ENCODE measurements around the gene POC1A. TPM values are rescaled to one million over a fixed set of nuclear protein-coding genes. Genes with fewer than 3 reads are reported as not detected.

POC1A gene
- total RNA-seq, 1 donor from 2014 or later = 9.4 TPM

DNA sequence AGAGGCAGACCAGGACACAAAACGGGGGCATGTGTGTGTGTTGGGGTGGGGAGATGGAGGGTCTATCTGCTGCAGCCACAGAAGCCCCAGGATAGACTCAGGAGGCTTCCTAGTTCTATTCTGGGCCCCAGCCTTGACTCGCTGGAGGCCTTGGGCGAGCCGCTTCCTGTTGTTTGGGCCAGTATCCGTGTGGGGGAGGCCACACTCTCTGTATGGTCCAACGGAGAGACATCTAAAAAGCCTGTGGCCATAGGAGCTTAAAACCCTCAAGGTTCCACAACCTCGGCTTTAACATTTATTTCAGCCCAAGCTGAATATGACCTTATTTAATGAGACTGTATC is 32.8 kb downstream of the POC1A start:
- Mint-ChIP-seq H3K36me3 (no peaks in the 10 kb centered on the region), H3K9me3 (no peaks in the 10 kb centered on the region), H3K27me3 (ENCODE audit: low read depth) (no peaks in the 10 kb centered on the region), H3K4me3 (no peak overlapping the region), H3K4me1 (no peaks in the 10 kb centered on the region), H3K27ac (peak overlapping the region; percentile 27)
- DNase-seq (ENCODE audit: low spot score in 2 of 2, unreplicated experiment in 2 of 2) = no peak
- TF ChIP-seq, protein P1, sequence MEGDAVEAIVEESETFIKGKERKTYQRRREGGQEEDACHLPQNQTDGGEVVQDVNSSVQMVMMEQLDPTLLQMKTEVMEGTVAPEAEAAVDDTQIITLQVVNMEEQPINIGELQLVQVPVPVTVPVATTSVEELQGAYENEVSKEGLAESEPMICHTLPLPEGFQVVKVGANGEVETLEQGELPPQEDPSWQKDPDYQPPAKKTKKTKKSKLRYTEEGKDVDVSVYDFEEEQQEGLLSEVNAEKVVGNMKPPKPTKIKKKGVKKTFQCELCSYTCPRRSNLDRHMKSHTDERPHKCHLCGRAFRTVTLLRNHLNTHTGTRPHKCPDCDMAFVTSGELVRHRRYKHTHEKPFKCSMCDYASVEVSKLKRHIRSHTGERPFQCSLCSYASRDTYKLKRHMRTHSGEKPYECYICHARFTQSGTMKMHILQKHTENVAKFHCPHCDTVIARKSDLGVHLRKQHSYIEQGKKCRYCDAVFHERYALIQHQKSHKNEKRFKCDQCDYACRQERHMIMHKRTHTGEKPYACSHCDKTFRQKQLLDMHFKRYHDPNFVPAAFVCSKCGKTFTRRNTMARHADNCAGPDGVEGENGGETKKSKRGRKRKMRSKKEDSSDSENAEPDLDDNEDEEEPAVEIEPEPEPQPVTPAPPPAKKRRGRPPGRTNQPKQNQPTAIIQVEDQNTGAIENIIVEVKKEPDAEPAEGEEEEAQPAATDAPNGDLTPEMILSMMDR (IDR thresholded peaks at IDR 0.05; ENCODE audit: unreplicated experiment) = no peak

DNA sequence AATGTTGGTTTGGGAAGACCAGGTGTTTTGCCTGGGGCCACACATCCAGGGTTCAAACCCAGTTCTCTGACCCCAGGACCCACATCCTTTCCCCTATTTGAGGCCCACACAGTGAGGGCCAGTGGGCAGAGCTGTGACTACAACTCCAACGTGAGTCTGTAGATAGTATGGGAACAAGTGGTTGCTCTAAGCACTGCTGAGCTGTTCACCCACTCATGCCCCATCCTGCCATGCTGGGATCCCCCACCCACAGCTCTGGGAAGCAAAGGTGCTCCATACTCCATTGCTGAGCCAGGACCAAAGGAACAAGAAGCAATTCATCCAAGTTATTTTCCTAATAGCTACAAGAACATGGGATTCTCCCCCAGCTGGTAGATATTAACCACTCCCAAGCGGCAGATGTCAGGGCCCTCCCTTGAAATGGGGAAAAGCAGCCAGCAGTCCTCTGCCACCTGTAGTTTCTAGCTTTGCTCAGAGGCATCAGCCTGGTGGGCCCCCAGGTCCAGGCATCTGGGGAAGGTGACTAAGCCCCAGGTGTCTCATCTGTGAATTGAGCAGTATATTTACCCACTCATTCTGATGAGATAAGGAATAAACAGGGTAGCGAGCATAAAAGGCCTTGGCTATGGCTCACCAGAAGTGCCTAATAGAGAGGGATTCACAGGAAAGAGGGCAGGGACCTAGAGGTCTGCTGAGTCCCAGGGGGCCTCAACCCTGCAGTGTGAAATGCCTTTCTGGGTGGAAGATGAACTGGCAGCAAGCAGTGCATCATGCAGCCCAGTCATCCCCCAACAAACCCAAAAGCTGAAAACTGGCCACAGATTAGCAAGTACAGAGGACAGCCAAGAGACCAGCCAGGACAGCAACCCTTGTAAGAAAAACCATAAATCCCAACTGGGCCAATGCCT is 33.4 kb downstream of the POC1A start:
- TF ChIP-seq, protein P1 (IDR thresholded peaks at IDR 0.05; ENCODE audit: unreplicated experiment) = no peak
- no peaks in the 10 kb centered on the region for H3K4me1 Mint-ChIP-seq
- peak overlapping the region; percentile 27 for H3K27ac Mint-ChIP-seq
- H3K4me3 Mint-ChIP-seq = no peak overlapping the region
- no peaks in the 10 kb centered on the region for H3K27me3 Mint-ChIP-seq (ENCODE audit: low read depth)
- DNase-seq (ENCODE audit: low spot score in 2 of 2, unreplicated experiment in 2 of 2) = no peak
- no peaks in the 10 kb centered on the region for H3K9me3 Mint-ChIP-seq
- H3K36me3 Mint-ChIP-seq = no peaks in the 10 kb centered on the region

DNA sequence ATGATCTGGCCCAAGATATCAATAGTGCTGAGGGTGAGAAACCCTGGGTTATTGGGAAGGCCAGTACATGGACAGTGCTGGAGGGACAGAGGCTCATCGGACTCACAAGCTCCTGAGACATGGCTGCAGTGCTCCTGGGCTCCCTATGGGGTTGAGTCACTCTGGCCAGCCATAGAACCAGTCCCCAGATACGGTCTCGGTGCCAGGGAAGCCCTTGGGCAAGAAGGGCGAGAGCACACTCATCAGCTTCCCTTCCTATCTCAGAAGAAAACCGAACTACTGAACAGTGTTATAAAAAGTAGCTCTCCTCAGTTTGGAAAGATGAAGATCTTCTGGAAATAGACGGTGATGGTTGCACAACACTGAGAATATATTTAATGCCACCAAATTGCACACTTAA is 34.4 kb downstream of the POC1A start:
- Mint-ChIP-seq H3K9me3 (no peaks in the 10 kb centered on the region), H3K4me3 (no peak overlapping the region), H3K27ac (no peak overlapping the region), H3K27me3 (ENCODE audit: low read depth) (no peaks in the 10 kb centered on the region), H3K36me3 (no peaks in the 10 kb centered on the region), H3K4me1 (no peaks in the 10 kb centered on the region)
- DNase-seq (ENCODE audit: low spot score in 2 of 2, unreplicated experiment in 2 of 2) = no peak
- TF ChIP-seq, protein P1 (IDR thresholded peaks at IDR 0.05; ENCODE audit: unreplicated experiment) = no peak

DNA sequence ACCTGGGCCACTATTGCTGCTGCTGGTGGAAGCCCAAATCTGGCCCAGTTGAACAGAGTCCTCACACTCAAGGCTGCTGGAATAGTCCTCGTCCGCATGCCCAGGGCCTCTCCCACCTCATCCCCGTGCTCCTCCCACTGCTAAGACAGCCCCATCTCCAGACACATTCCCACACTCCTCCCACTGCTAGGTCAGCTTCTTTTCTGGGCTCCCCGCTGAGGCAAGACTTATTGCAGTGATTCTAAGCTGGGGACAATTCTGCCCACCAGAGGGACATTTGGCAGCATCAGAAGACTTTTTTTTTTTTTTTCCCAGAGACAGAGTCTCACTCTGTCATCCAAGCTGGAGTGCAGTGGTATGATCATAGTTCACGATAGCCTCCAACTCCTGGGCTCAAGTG is 35.1 kb downstream of the POC1A start:
- no peak overlapping the region for H3K4me3 Mint-ChIP-seq
- no peak for DNase-seq (ENCODE audit: low spot score in 2 of 2, unreplicated experiment in 2 of 2)
- H3K27me3 Mint-ChIP-seq (ENCODE audit: low read depth) = no peaks in the 10 kb centered on the region
- TF ChIP-seq, protein P1 (IDR thresholded peaks at IDR 0.05; ENCODE audit: unreplicated experiment) = no peak
- H3K27ac Mint-ChIP-seq = no peak overlapping the region
- no peaks in the 10 kb centered on the region for H3K9me3 Mint-ChIP-seq
- no peaks in the 10 kb centered on the region for H3K36me3 Mint-ChIP-seq
- H3K4me1 Mint-ChIP-seq = no peaks in the 10 kb centered on the region

DNA sequence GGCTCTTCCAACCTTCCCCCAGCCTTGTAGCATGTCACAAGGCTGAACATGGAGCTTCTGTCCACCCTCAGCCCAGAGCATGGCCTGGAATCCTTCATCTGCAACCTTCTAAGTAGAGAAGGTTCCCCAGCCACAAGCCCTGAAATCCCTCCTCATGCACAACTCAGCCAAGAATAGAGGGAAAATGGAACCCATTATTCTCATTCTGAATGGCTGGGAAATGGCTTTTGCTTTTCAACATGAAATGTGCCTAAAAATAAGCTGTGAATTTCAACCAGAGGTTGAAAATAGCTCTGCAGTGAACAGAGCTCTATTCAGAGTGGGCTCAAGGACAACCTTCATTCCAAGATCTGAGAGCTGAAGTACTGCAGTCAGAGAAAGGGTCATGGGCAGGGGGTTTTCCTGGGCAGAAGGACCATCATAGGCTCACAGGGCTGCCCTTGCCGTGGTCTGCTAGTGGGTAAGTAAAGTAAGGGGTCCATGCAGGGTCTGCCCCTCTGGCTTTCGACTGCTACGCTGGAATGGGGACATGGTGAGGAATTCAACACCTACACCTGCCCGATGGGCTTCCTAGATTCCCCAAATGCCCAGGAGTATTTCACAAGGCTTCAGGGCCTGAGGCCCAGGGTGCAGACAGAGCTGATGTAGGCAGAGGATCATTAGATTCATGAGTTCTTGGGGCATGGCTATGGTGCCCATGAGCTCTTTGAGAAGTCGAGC is 35.9 kb downstream of the POC1A start:
- no peaks in the 10 kb centered on the region for H3K4me1 Mint-ChIP-seq
- no peaks in the 10 kb centered on the region for H3K36me3 Mint-ChIP-seq
- no peak overlapping the region for H3K27ac Mint-ChIP-seq

More for the DNA sequence above, 35.9 kb downstream of the POC1A start:
- H3K27me3 Mint-ChIP-seq (ENCODE audit: low read depth) = no peaks in the 10 kb centered on the region
- no peaks in the 10 kb centered on the region for H3K9me3 Mint-ChIP-seq
- no peak overlapping the region for H3K4me3 Mint-ChIP-seq
- TF ChIP-seq, protein P1 (IDR thresholded peaks at IDR 0.05; ENCODE audit: unreplicated experiment) = no peak
- no peak for DNase-seq (ENCODE audit: low spot score in 2 of 2, unreplicated experiment in 2 of 2)

All from mesothelial cell of epicardium (in vitro differentiated cells).